SW 1271 (cell line): ENCODE results near the gene PAK1.

Source experiments
- DNase-seq, 2 experiments: peaks; one replicate each; lab custom pipeline; 2025; lab: John Stamatoyannopoulos, UW

Gene PAK1

GRCh38 chr11:77436969-77437368 is 36.9 kb downstream of the PAK1 start:
- DNase-seq, result no peak

GRCh38 chr11:77436506-77436905 is 37.4 kb downstream of the PAK1 start:
- no peak for DNase-seq

GRCh38 chr11:77435972-77436371 is 37.9 kb downstream of the PAK1 start:
- DNase-seq, result no peak

- DNase-seq, result no peak
Observed at GRCh38 chr11:77431813-77432212, 42.1 kb downstream of the PAK1 start.

- no peak for DNase-seq
Observed at GRCh38 chr11:77428598-77428997, 45.3 kb downstream of the PAK1 start.

GRCh38 chr11:77425346-77425745 is 48.5 kb downstream of the PAK1 start:
- DNase-seq, result no peak

- no peak for DNase-seq
Observed at GRCh38 chr11:77424644-77425043, 49.2 kb downstream of the PAK1 start.

- DNase-seq, result no peak
Observed at GRCh38 chr11:77423624-77424023, 50.3 kb downstream of the PAK1 start.

- DNase-seq, result no peak
Observed at GRCh38 chr11:77422687-77423086, 51.2 kb downstream of the PAK1 start.

- no peak for DNase-seq
Observed at GRCh38 chr11:77421041-77421723, 52.7 kb downstream of the PAK1 start.

- DNase-seq, result no peak
Observed at GRCh38 chr11:77418971-77419597, 54.8 kb downstream of the PAK1 start.

GRCh38 chr11:77418155-77418970 is 55.5 kb downstream of the PAK1 start:
- no peak for DNase-seq

GRCh38 chr11:77416357-77416756 is 57.5 kb downstream of the PAK1 start:
- no peak for DNase-seq

GRCh38 chr11:77413850-77414460 is 59.9 kb downstream of the PAK1 start:
- no peak for DNase-seq

- no peak for DNase-seq
Observed at GRCh38 chr11:77412814-77413213, 61.1 kb downstream of the PAK1 start.

GRCh38 chr11:77411717-77412441 is 62.0 kb downstream of the PAK1 start:
- DNase-seq, result peak; percentile 77 to 89

- DNase-seq, result peak in 1 of 2 experiments; percentile 35
Observed at GRCh38 chr11:77411137-77411707, 62.7 kb downstream of the PAK1 start.

GRCh38 chr11:77410076-77410827 is 63.6 kb downstream of the PAK1 start:
- DNase-seq, result no peak

- DNase-seq, result no peak
Observed at GRCh38 chr11:77409046-77409445, 64.8 kb downstream of the PAK1 start.

- DNase-seq, result peak; percentile 61 to 88
Observed at GRCh38 chr11:77407613-77408012, 66.3 kb downstream of the PAK1 start.

- no peak for DNase-seq
Observed at GRCh38 chr11:77406396-77406795, 67.5 kb downstream of the PAK1 start.
